ENCODE data around the gene FOXL1. TPM values are rescaled to one million over a fixed set of nuclear protein-coding genes. Genes with fewer than 3 reads are reported as not detected.

Gene FOXL1
- polyA plus RNA-seq, 1 experiment: 41.1 TPM

- POLR2A ChIA-PET: interaction anchor here (0.5 to 2.1 kb wide), 3 partner anchors 18 to 33 kb away, joined by 3 to 9 read pairs (median 4); no protein-coding TSS in a partner anchor
- CTCF ChIA-PET: no interaction called here
- Histone ChIP-seq H3K9me3 (ENCODE audit: control insufficient read depth, insufficient read depth, low read length) (peaks cover 9% of the 10 kb centered on the region), H3K27ac (ENCODE audit: low read depth, low read length) (peak overlapping the region; percentile 93), H3K27me3 (ENCODE audit: control insufficient read depth, insufficient read depth, low read length) (no peaks in the 10 kb centered on the region), H3K4me3 (ENCODE audit: low read depth, low read length) (no peak overlapping the region)
- DNase-seq (ENCODE audit: low read depth, low spot score): peak; percentile 86
- TF ChIP-seq CTCF (IDR thresholded peaks at IDR 0.05; ENCODE audit: low read depth, low read length): no peak
Observed at GRCh38 chr16:86609115-86609514, 30.8 kb downstream of the FOXL1 start.

GRCh38 chr16:86609661-86610060 is 31.3 kb downstream of the FOXL1 start:
- no peak for TF ChIP-seq CTCF (IDR thresholded peaks at IDR 0.05; ENCODE audit: low read depth, low read length)
- H3K9me3 ChIP-seq (ENCODE audit: control insufficient read depth, insufficient read depth, low read length): peaks cover 5% of the 10 kb centered on the region; the same call in 1 of the 2 replicates
- CTCF ChIA-PET: no interaction called here
- no peak overlapping the region for H3K4me3 ChIP-seq (ENCODE audit: low read depth, low read length)
- no peaks in the 10 kb centered on the region for H3K27me3 ChIP-seq (ENCODE audit: control insufficient read depth, insufficient read depth, low read length)
- POLR2A ChIA-PET: interaction anchor here (0.7 to 2.1 kb wide), 2 partner anchors 17 to 24 kb away, joined by 4 to 9 read pairs; no protein-coding TSS in a partner anchor
- H3K27ac ChIP-seq (ENCODE audit: low read depth, low read length): peak overlapping the region; percentile 93
- no peak for DNase-seq (ENCODE audit: low read depth, low spot score)

GRCh38 chr16:86610779-86611524 is 32.6 kb downstream of the FOXL1 start:
- ChIA-PET POLR2A (interaction anchor here (0.8 to 1.3 kb wide), 5 partner anchors 20 to 35 kb away, joined by 3 to 9 read pairs (median 3); partner anchors contain the start of gene FOXL1), CTCF (interaction anchor here (0.6 kb wide), 1 partner anchor 452 kb away, joined by 4 read pairs; no protein-coding TSS in a partner anchor)
- Histone ChIP-seq H3K9me3 (ENCODE audit: control insufficient read depth, insufficient read depth, low read length) (peaks cover 5% of the 10 kb centered on the region; the same call in 1 of the 2 replicates), H3K4me3 (ENCODE audit: low read depth, low read length) (no peak overlapping the region), H3K27ac (ENCODE audit: low read depth, low read length) (peak overlapping the region; percentile 81), H3K27me3 (ENCODE audit: control insufficient read depth, insufficient read depth, low read length) (no peaks in the 10 kb centered on the region)
- DNase-seq (ENCODE audit: low read depth, low spot score): no peak
- no peak for TF ChIP-seq CTCF (IDR thresholded peaks at IDR 0.05; ENCODE audit: low read depth, low read length)

GRCh38 chr16:86611525-86611855 is 33.1 kb downstream of the FOXL1 start:
- CTCF ChIA-PET: interaction anchor here (0.6 kb wide), 1 partner anchor 451 kb away, joined by 4 read pairs; no protein-coding TSS in a partner anchor
- no peaks in the 10 kb centered on the region for H3K27me3 ChIP-seq (ENCODE audit: control insufficient read depth, insufficient read depth, low read length)
- H3K9me3 ChIP-seq (ENCODE audit: control insufficient read depth, insufficient read depth, low read length): peaks cover 5% of the 10 kb centered on the region; the same call in 1 of the 2 replicates
- POLR2A ChIA-PET: interaction anchor here (0.8 to 1.3 kb wide), 5 partner anchors 21 to 36 kb away, joined by 3 to 9 read pairs (median 3); partner anchors contain the start of gene FOXL1
- H3K4me3 ChIP-seq (ENCODE audit: low read depth, low read length): no peak overlapping the region
- no peak for TF ChIP-seq CTCF (IDR thresholded peaks at IDR 0.05; ENCODE audit: low read depth, low read length)
- H3K27ac ChIP-seq (ENCODE audit: low read depth, low read length): peak overlapping the region; percentile 81
- peak; percentile 75 for DNase-seq (ENCODE audit: low read depth, low spot score)

GRCh38 chr16:86611941-86612340 is 33.6 kb downstream of the FOXL1 start:
- no peak overlapping the region for H3K4me3 ChIP-seq (ENCODE audit: low read depth, low read length)
- POLR2A ChIA-PET: interaction anchor here (0.8 to 1.3 kb wide), 3 partner anchors 26 to 34 kb away, joined by 3 to 9 read pairs (median 3); partner anchors contain the start of gene FOXL1
- TF ChIP-seq CTCF (IDR thresholded peaks at IDR 0.05; ENCODE audit: low read depth, low read length): no peak
- no peaks in the 10 kb centered on the region for H3K27me3 ChIP-seq (ENCODE audit: control insufficient read depth, insufficient read depth, low read length)
- CTCF ChIA-PET: no interaction called here
- peaks cover 5% of the 10 kb centered on the region; the same call in 1 of the 2 replicates for H3K9me3 ChIP-seq (ENCODE audit: control insufficient read depth, insufficient read depth, low read length)
- no peak for DNase-seq (ENCODE audit: low read depth, low spot score)
- H3K27ac ChIP-seq (ENCODE audit: low read depth, low read length): peak overlapping the region; percentile 81
